ENCODE data around the gene QSOX2.

The QSOX2 gene

GRCh38 chr9:136178773-136179075 lies 66.9 kb downstream of the QSOX2 start:
- in situ Hi-C loops (cut with MboI; ENCODE audit: low sequenced_read_pairs), result no loop called here

GRCh38 chr9:136178061-136178772 lies 67.4 kb downstream of the QSOX2 start:
- in situ Hi-C loops (cut with MboI; ENCODE audit: low sequenced_read_pairs), result no loop called here

GRCh38 chr9:136177224-136177623 lies 68.4 kb downstream of the QSOX2 start:
- in situ Hi-C loops (cut with MboI; ENCODE audit: low sequenced_read_pairs), result no loop called here

GRCh38 chr9:136175616-136176197 lies 69.9 kb downstream of the QSOX2 start:
- in situ Hi-C loops (cut with MboI; ENCODE audit: low sequenced_read_pairs), result no loop called here

- in situ Hi-C loops (cut with MboI; ENCODE audit: low sequenced_read_pairs), result no loop called here
These were observed 70.6 kb downstream of the QSOX2 start for GRCh38 chr9:136174779-136175615.

- in situ Hi-C loops (cut with MboI; ENCODE audit: low sequenced_read_pairs), result no loop called here
These were observed 71.8 kb downstream of the QSOX2 start for GRCh38 chr9:136173648-136174290.

- in situ Hi-C loops (cut with MboI; ENCODE audit: low sequenced_read_pairs), result no loop called here
These were observed 73.1 kb downstream of the QSOX2 start for GRCh38 chr9:136172412-136173079.

GRCh38 chr9:136171801-136172411 lies 73.7 kb downstream of the QSOX2 start:
- in situ Hi-C loops (cut with MboI; ENCODE audit: low sequenced_read_pairs), result no loop called here

- in situ Hi-C loops (cut with MboI; ENCODE audit: low sequenced_read_pairs), result no loop called here
These were observed 74.4 kb downstream of the QSOX2 start for GRCh38 chr9:136171009-136171800.

- in situ Hi-C loops (cut with MboI; ENCODE audit: low sequenced_read_pairs), result no loop called here
These were observed 75.4 kb downstream of the QSOX2 start for GRCh38 chr9:136170006-136170901.

- in situ Hi-C loops (cut with MboI; ENCODE audit: low sequenced_read_pairs), result no loop called here
These were observed 76.1 kb downstream of the QSOX2 start for GRCh38 chr9:136169495-136169894.

GRCh38 chr9:136163248-136163850 lies 82.3 kb downstream of the QSOX2 start:
- in situ Hi-C loops (cut with MboI; ENCODE audit: low sequenced_read_pairs), result no loop called here

GRCh38 chr9:136160995-136161610 lies 84.5 kb downstream of the QSOX2 start:
- in situ Hi-C loops (cut with MboI; ENCODE audit: low sequenced_read_pairs), result no loop called here

GRCh38 chr9:136160381-136160841 lies 85.2 kb downstream of the QSOX2 start:
- in situ Hi-C loops (cut with MboI; ENCODE audit: low sequenced_read_pairs), result no loop called here

GRCh38 chr9:136159851-136160250 lies 85.8 kb downstream of the QSOX2 start:
- in situ Hi-C loops (cut with MboI; ENCODE audit: low sequenced_read_pairs), result no loop called here

GRCh38 chr9:136157477-136158265 lies 87.9 kb downstream of the QSOX2 start:
- in situ Hi-C loops (cut with MboI; ENCODE audit: low sequenced_read_pairs), result no loop called here

All from HL-60/S4 treated with retinoic acid at 250 ng/mL for 4 days and 3 days (cell line).